Uterus (tissue), 4 donors: ENCODE measurements around the gene ERVMER34-1. TPM values are rescaled to one million over a fixed set of nuclear protein-coding genes. Genes with fewer than 3 reads are reported as not detected.
A peak's percentile ranks its signal among the peaks of the same experiment; 100 is the strongest.

ENCODE experiments used
- DNase-seq, 2 donors: peaks; one replicate each; pipeline ENCODE4 v3.0.0-alpha.2; 2019 to 2020
- H3K27ac ChIP-seq, 2 donors: fragments of 200-600 bp; sonication (generic); 1 replicate in 1 of 2; 2 replicates in 1 of 2; pipeline ENCODE4 v1.5.1; 2016 to 2018
- H3K27me3 ChIP-seq, 2 donors: fragments of 200-600 bp; sonication (generic); one replicate each; pipeline ENCODE4 v1.5.1; 2018 to 2019; ENCODE audit warnings: control low read depth in 1 of 2
- H3K36me3 ChIP-seq, 2 donors: fragments of 200-600 bp; sonication (generic); one replicate each; pipeline ENCODE4 v1.5.1; 2019; ENCODE audit warnings: control low read depth in 1 of 2
- H3K4me1 ChIP-seq, 2 donors: fragments of 200-600 bp; sonication (generic); one replicate each; pipeline ENCODE4 v1.5.1; 2018 to 2019; ENCODE audit warnings: control low read depth in 1 of 2
- H3K4me3 ChIP-seq, 2 donors: fragments of 200-600 bp; sonication (generic); 1 replicate in 1 of 2; 2 replicates in 1 of 2; pipeline ENCODE4 v1.5.1; 2018 to 2019; ENCODE audit warnings: mild to moderate bottlenecking in 1 of 2
- H3K9me3 ChIP-seq, 2 donors: fragments of 200-600 bp; sonication (generic); one replicate each; pipeline ENCODE4 v1.5.1; 2019; ENCODE audit warnings: control low read depth in 1 of 2
- CTCF ChIP-seq, 4 experiments: fragments of 200-600 bp in 2 of 4; fragments of 450-650 bp in 2 of 4; sonication (generic) in 2 of 4; IDR thresholded peaks; one replicate each; pipeline ENCODE4 v1.5.1; 2016 to 2019; ENCODE audit warnings: antibody characterized with exemption in 4 of 4, mild to moderate bottlenecking in 2 of 4, moderate library complexity in 1 of 4
- POLR2A ChIP-seq, 2 donors: fragments of 450-650 bp; IDR thresholded peaks; one replicate each; pipeline ENCODE4 v1.6.1; 2016; ENCODE audit warnings: antibody characterized with exemption in 2 of 2, mild to moderate bottlenecking in 1 of 2, moderate library complexity in 1 of 2
- intact Hi-C: fragments of 100-400 bp; cut with DNase I; formaldehyde crosslinking; loops from one replicate; pipeline ENCODE4 v1.15.1; 2023; ENCODE audit warnings: low total_unique reads
- microRNA-seq: library from miRNA; unstranded; fragments of <30 nt; microRNA quantifications from one replicate; pipeline ENCODE4, GENCODE V29; 2016; ENCODE audit warnings: borderline microRNAs expressed, borderline replicate concordance
- small RNA-seq: library from RNA; depleted of rRNA; stranded (forward); fragments of <200 nt; gene quantifications from one replicate; pipeline ENCODE3, GENCODE V24; 2016
- total RNA-seq, 4 donors: library from RNA; depleted of rRNA in 3 of 4; stranded (reverse); fragments of >200 nt in 3 of 4; gene quantifications; one replicate each; pipeline versions ENCODE4 v1.1.0 to v1.2.4, GENCODE V29; 2014 to 2023
- donor health status: DM: yes; HTN: yes; CAD: no.

Gene ERVMER34-1
- total RNA-seq, 4 donors from 2014 or later = 0.26 to 3.0 (median 1.2) TPM; not detected in 1

GRCh38 chr4:52701207-52701606 is 50.0 kb downstream of the ERVMER34-1 start:
- Histone ChIP-seq H3K27me3 (no peaks in the 10 kb centered on the region), H3K9me3 (no peaks in the 10 kb centered on the region), H3K27ac (no peak overlapping the region), H3K4me1 (no peaks in the 10 kb centered on the region), H3K4me3 (no peak overlapping the region), H3K36me3 (no peaks in the 10 kb centered on the region)
- TF ChIP-seq POLR2A (IDR thresholded peaks at IDR 0.05) (no peak), CTCF (IDR thresholded peaks at IDR 0.05) (no peak)
- intact Hi-C loops = no loop called here
- no peak for DNase-seq

GRCh38 chr4:52694936-52695335 is 56.3 kb downstream of the ERVMER34-1 start:
- Histone ChIP-seq H3K27ac (peak overlapping the region in 1 of 2 donors; percentile 68), H3K4me1 (no peaks in the 10 kb centered on the region), H3K27me3 (no peaks in the 10 kb centered on the region), H3K4me3 (no peak overlapping the region), H3K9me3 (no peaks in the 10 kb centered on the region), H3K36me3 (no peaks in the 10 kb centered on the region)
- no peak for TF ChIP-seq POLR2A (IDR thresholded peaks at IDR 0.05)
- TF ChIP-seq CTCF (IDR thresholded peaks at IDR 0.05) = no peak
- DNase-seq = no peak
- intact Hi-C loops = no loop called here

- H3K27ac ChIP-seq = no peak overlapping the region
- intact Hi-C loops = no loop called here
- no peak for DNase-seq
- no peaks in the 10 kb centered on the region for H3K27me3 ChIP-seq
- no peaks in the 10 kb centered on the region for H3K4me1 ChIP-seq
- no peaks in the 10 kb centered on the region for H3K9me3 ChIP-seq
- no peaks in the 10 kb centered on the region for H3K36me3 ChIP-seq
- TF ChIP-seq CTCF (IDR thresholded peaks at IDR 0.05) = no peak
- no peak overlapping the region for H3K4me3 ChIP-seq
Observed at GRCh38 chr4:52693492-52693891, 57.7 kb downstream of the ERVMER34-1 start.

Small RNAs within 50 kb of the gene (microRNA-seq; reads per million reads assigned to microRNA genes)
- gene MIR4449 = 2.9 reads per million

Small RNAs within 50 kb of the gene (small RNA-seq; reads per million reads assigned to genes)
- 2.1 reads per million, percentile 76 among the genes with 10 or more reads in this experiment for gene MIR4449
- not detected for gene RF00019
- gene RF00568 = not detected
- gene SNORA26 = 9.3 reads per million, percentile 89 among the genes with 10 or more reads in this experiment

Other genes starting within 250 kb of the ERVMER34-1 start
- gene USP46, start 92.1 kb downstream of the ERVMER34-1 start, total RNA-seq = 10 to 100 TPM in 2 of 4 donors, 1 to 10 TPM in 1, under 1 TPM in 1; 0.51 to 33.5 (median 16.5) TPM
- gene RASL11B, start 110.9 kb upstream of the ERVMER34-1 start, total RNA-seq = 10 to 100 TPM in 1 of 4 donors, 1 to 10 TPM in 2, under 1 TPM in 1; 0.29 to 36.4 (median 4.4) TPM